HG03280 (cell line): ENCODE results near the gene PRR16.

Source experiments
- ATAC-seq: cut with Tn5 transposase; IDR thresholded peaks from one replicate; pipeline ENCODE4 v1.9.1; 2021; ENCODE audit warnings: mild to moderate bottlenecking, moderate library complexity; ENCODE audit not compliant: unreplicated experiment

Gene PRR16

DNA sequence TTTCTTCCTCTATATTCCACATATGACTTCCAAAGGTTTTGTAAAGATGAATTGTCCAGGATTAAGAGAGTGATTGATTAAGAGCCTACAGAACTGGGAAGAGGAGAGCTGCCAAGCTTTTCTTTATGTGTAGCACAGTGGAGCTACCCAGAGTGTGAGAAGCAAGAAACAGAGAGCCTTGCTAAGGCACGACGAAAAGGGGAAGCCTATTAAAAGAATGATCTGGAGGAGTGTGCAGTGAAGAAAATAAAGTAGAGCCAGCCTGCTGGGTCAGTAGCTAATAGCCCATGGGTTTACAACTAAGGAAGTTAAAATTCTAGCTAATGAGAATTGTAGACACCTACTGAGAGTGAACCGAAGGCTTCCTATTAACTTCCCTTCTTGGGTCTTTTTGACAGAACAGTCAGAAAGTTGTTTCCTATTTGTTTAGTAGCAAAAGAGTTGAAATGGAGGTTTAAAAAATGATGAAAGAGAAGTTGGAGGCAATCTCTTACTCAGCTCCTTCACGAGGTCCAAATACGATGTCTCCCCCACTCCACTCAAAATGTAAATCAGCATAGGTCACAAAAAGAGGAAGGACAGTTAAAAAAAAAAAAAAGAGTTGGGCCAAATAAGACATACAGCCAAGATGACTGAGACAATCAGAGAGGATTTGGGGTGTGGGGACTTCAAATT lies 957 bp upstream of the PRR16 start:
- no peak for ATAC-seq

DNA sequence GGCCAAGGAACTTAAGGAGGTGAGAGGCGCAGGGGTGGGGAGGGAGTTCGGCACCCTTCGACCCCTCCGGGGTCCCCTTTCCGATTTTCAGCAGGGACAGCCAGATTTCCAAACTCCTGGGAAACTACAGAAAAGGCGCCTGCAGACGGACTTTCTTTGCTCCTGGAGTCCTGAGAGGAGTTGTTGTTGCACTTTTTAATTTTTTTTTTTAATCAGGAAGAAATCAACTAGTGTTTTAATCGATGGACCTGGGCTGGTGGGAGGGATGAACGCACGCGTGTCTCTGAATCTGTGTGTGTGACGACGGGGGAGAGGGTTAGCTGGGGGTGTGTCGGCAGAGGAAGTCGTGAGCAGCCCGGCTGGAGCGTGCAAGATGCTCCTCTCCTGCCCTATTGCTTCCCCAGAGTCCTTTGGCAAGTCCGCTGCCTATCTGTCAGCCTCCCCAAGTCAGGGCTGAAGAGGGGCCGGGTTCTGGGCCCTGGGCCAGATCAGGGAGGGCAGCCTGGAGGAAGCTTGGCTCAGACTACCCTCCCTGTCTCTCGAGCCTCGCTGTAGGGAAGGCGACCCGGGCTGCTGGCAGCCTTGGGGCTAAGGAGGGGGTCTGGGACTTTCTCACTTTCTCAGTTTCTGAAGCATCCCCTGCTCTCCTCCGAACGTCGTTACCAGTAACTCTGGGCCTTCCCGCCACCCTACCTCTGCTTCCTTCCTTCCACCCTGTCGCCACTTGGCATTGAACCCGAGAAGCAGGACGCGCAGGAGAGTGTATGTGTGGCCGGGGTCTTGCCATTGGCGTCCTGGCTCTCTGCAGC lies 731 bp downstream of the PRR16 start:
- no peak for ATAC-seq

DNA sequence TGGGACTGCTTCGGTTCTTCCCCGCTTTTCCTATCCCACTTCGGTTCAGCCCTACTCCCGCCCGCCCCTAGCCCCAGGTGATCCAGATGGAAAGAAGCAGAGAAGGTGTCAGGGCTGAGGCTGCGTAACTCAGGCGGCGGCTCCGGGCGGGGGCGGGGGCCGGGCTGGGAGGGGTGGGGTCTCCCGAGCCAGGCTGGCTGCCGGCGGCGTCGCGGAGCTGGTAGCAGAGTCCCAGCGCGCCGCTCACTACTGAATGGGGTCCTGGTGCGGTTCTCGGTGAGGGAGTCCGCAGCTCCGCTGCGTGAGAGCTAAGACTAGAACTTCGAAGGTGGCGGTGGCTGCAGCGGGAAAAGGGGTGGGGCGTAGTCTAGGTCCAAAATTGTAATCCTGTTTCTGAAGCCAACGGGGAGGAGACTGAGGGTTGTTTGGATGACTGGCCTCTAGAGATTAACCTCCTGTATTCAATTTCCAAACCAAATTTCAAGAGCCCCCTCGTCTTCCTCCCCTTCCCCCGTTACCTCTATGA lies 1.4 kb downstream of the PRR16 start:
- no peak for ATAC-seq

DNA sequence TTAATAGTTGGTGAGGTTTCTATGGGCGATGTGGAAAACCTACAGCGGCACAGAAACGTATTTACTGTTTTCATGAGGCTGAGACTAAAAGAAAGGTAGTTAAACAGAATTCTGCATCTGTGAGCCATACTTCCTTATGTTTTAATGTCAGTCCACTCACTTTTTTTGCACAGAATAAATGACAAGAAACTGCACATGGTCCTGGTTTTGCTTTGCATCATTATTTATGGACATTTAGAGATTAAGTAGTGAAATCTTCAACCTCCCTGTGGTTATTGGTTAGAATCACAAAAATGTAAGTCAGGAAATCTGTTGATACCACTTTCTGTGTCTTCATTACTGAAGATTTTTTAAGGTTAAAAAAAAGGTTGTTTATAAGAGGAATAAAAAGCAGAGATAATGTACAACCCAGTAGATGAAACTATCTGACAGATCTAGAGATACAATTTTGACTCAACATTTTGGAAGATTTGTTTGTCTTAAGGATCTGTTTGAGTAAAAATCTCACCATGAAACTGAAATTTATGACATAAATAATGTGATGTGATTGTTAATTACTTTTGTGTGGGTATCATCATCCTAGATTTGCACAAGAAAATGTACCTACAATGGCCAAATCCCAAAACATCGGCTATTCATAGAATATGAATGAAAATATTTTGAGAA lies 2.4 kb downstream of the PRR16 start:
- ATAC-seq, result no peak

DNA sequence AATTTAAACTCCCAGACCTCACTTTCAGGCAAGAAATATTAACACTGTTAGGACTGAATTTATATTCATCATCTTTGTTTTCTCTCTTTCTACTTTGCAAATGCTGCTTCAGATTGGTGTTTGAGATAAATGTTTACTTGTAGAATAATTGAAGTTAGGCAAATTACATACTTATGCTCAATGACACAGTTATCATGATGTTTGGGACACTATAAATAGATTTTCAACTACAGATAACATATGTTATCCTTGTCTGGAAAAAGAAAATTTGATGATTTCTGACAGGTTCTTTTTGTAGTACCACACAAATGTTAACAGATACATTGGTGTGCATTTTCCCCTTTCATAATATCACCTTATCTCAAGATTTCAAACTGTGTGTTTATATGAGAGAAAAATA lies 7.9 kb downstream of the PRR16 start:
- ATAC-seq, result no peak

DNA sequence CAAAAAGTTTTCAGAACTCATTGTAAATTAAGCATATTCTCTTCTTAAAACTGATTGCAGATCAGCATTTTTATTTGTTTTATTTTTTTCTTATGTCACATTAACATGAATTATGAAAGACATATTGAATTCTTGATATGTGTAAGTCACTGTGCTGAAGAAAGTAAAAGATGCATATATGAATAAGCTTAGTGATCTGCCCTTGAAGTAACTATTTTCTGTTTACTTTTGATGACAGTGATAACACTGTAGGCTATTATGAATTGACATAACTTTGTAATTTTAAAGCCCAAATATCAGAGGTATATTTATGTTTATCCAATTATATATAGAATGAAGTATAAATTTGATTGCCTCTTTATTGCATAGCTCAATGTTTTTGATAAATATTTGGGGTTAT lies 8.8 kb downstream of the PRR16 start:
- no peak for ATAC-seq

DNA sequence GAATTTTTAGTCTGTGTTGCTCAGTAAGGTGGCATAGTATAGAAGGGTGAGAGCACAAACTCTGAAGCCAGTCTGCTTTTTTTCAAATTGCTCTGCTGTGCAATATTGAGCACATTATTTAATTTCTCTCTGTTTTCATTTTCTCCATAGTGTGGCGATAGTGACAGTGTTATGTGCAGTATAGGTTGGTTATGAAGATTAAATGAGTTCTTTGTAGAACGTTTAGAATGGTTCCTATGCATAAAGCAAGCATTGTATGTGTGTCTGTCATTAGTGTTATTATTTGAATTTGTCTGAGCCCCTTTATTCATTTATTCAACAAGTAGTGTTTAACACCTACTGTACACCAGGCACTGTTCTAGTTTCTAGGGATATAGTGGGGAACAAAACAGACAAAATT lies 9.2 kb downstream of the PRR16 start:
- ATAC-seq, result no peak

DNA sequence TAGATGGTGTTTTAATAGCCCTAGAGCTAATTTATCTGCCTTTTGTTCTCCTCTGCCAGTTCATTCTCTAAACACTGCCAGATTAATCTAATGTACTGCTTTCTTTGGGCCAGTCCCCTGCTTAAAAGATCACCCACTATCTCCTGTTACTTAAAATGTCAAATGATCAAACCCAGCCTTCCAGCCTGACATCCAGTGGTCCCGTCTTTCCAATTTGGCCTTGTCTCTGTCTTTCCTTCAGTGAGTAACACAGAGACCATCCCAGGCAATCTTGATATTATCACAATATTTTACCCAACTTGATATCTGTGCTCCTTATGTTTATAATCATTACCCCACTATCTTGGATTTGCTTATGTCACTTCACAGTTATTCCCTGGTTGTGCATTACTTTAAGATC lies 12.0 kb downstream of the PRR16 start:
- ATAC-seq, result no peak

DNA sequence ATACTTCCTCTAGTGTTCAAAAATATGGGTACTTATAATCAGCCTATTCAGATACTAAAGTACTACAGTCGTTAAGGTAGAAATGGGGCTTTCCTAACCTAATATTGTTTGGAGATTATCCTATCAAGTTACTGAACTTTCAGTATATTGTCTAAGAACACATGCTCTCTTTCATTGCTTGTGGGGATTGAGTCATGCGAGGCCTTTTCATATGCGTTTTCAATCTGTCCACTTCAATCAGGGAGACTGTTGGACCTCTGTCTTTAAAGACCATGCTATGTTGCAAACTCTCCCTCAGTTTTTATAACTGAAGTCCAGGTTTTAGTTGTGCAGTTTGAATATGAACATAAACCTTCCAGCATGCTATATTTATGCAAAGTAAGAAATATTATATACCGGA lies 15.0 kb downstream of the PRR16 start:
- no peak for ATAC-seq

DNA sequence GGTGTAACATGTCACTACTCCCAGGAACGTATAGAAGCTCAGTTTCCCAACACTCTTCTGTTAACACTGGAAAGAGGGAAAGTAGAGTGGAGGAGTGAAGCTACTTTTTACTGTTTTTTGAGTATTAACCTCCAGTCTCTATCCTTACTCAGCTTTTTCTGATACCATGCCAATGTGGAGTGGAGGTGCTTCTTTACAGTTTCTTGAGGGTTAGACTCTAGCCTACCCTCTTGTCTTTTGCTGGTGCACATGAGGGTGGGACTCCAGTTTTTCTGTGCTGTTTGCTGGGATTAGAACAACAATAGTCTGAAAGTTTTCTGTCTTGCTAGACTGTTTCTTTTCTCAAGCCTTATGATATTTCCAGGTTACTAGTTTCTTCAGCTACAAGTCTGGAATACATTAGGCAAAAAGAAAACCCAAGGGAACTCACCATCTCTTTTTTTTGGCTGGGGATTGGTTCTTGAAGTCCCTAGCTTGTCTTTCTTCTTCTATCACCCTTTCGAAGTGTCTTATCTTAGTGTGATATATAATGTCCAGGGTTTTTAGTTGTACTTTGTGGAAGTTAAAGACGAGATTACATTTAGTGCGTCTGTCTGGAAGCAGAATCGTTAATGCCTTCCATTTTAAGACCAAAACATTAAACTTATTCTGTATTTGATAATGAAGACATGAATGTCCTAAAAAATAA lies 35.9 kb downstream of the PRR16 start:
- ATAC-seq, result no peak

DNA sequence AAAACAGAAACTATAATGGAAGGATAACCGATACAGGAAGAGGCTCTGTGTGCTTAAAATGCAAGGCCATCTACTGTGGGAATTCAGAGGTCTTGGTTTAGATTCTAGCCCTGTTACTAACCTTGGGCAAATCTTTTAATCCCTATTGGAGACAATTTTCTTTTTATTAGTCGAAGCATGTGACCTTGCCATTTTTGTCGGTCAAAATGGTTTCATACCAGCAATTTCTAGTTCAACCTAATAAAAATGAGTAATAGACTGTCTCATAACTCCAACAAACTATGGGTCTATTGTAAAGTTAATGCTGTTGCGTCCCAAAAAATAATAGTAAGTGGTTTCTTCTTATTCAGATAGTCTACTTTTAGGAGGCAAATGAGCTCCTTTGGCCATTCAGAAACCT lies 38.4 kb downstream of the PRR16 start:
- ATAC-seq, result no peak

DNA sequence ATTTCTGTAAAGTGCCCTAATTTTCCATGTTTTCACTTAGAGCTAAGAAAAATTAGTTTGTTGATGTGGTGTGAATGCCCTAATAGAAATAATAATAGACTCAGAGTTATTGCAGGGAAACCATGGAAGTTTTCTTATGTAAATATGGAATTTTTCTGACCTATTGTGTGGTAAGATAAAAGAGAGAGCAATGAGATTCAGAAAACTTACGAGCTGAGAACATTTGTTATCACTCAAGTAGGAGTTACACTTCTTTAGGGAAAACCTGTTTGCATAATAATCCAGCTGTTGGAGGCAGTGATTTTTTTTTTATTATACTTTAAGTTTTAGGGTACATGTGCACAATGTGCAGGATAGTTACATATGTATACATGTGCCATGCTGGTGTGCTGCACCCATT lies 39.2 kb downstream of the PRR16 start:
- no peak for ATAC-seq

DNA sequence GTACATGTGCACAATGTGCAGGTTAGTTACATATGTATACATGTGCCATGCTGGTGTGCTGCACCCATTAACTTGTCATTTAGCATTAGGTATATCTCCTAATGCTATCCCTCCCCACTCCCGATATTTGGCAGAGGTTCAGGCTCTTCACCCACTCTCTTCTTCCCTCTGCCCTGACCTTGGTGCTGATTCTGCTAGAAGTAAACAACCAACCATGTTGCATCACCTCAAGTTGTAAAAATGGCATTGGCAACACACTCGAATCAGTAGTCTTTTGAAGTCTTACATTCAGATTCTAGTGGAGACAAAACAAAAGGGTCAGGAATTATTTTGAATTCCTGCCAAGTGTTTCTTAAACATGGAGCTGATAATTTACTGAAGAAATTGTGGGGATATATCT lies 40.0 kb downstream of the PRR16 start:
- ATAC-seq, result no peak

DNA sequence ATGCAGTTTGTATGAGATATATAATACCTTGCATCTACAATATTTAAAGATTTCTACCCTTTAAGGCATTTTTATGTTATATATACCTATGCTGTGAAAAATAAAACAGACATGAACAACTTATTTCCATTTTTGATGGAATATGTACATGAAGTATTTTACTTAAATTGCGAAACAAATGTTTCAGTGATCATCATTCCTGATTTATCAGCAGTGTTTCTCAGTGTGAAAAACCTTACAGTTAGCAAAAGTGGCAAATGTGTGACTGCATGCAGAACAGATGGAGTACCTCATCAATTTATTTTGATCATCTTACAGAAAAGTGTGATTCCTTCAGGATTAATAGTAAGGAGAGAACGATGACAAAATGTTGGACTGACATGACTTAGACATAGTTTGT lies 43.1 kb downstream of the PRR16 start:
- no peak for ATAC-seq

DNA sequence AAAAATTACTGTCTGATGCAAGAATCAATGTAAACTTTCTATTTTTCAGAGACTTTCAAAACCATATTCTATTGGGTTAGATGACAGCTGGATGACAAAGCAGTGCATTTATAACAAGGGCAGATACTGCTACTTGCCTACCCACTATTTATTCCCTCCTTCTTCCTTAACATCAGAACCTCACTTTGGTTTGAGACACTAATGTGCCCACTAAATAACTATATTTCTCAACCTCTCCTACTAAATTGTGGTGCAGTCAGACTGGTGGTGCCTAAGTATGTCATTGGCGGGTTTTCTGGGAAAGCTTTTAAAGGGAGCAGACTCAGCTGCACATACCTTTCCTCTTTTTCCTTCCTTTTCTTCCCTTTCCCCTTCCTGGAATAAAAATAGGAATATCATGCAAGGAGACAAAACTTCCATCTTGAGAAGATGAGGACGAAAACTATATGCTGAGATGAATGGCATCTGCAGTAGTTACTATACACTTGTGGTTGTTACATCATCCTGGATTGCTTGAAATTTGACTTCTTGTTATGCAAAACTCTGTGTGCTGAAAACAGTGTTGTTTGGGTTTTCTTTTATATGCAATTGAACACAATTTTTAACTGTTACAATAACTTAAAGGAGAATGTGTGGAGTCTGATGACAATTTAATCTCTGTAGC lies 43.8 kb downstream of the PRR16 start:
- no peak for ATAC-seq

DNA sequence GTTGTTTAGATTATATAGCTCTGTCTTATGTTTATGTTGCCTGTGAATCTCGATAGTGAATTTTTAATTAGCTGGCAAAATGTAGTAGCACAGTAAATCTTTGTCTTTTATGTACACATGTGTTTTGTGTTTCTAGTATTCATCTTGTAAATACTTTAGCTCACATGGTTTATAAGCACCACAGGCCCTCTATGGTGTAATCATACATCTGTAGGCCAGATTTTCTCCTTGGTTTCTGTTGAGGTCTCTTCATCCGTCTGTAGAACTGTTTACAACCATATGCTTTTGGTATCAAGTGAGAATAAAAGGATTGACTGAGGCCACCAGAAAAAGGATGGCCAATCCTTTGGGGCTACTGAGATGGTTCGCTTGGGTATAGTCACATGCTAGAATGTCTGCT lies 45.0 kb downstream of the PRR16 start:
- no peak for ATAC-seq

DNA sequence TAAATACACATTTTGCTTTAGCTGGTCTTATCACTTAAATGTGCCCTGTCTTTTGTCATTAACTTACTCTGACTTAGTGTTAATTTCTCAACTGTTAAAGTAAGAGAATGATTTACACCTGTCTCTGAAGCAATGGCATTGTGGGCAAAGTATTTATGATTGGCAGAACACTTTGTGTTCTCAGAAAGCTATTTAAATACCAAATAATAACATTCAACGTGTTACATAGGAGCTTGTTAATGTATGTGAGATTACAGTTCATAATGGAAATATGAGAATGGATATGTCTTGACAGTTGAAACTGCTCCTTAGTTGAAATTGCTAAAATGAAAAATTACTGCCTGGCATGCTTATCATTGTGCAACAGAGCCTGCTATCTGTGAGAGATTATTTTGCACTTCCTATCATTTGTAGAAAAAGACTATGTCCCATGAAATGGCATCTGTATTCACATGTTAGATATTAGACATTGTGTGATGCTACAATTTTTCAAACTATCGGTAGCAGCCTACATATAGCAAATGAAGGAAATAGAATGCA lies 46.1 kb downstream of the PRR16 start:
- no peak for ATAC-seq

DNA sequence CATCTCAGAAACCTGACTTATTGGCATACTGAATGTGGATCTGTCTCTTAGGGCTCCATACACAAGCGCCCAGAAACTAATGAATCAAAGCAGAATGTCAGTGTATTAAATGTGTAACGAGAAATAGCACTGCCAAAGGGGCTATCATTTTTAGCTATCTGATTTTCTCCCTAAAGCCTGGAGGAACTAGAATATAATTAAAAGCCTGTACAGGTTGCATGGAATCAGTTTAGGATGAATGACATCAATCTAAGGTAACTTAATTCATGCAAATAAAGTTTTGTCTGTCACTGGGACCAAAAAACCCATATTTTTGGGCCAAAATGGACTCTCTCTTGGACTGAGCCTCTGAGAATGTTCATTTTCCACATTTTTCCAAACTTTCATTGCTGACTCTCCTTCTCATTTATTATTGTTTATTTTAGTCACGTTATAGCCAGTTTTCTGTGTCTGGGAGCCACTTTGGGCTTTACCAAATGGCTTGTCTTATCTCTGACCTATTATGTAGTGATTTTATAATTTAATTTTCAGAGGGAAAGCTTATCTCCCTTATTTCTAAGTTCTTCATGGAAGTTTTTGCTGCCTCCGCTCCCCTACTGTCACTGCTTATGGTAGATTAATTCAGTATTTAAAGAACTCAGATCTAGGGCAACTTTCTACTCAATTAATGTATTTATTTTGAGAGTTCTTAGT lies 47.0 kb downstream of the PRR16 start:
- no peak for ATAC-seq

DNA sequence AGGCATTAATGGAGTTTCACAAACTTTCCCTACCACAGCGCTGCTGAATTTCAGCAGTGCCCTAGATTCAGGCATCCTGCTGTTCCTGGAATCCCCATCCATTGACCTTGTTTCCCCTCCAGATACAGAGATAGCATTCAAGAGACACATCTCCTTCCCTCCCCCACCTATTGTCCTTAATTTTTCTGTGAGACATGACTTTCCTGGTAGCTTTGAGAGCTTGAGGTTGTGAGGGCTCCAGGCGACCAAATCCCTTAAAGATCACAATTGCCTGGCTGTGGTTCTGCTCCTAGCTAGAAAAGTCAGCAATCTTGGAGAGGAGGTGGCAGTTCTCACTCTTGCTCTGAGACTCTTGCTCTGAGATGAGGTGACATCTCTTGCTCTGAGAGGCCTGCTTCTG lies 48.0 kb downstream of the PRR16 start:
- no peak for ATAC-seq
